Fibroblast of skin of left quadriceps (primary cell): ENCODE results near the gene PRMT7.

Experiments
- DNase-seq, 2 experiments: peaks; one replicate each; pipeline ENCODE4 v3.0.0-alpha.2; 2013; ENCODE audit warnings: low read depth in 2 of 2

PRMT7 gene

GRCh38 chr16:68300734-68301459, 9.9 kb upstream of the PRMT7 start:
- DNase-seq: no peak

GRCh38 chr16:68306633-68307032, 4.2 kb upstream of the PRMT7 start:
- DNase-seq: no peak

GRCh38 chr16:68309799-68310198, 1.0 kb upstream of the PRMT7 start:
- no peak for DNase-seq

GRCh38 chr16:68310437-68310773, 414 bp upstream of the PRMT7 start:
- no peak for DNase-seq

GRCh38 chr16:68313116-68313515, 2.3 kb downstream of the PRMT7 start:
- no peak for DNase-seq

- DNase-seq: no peak
These were observed 8.5 kb downstream of the PRMT7 start for GRCh38 chr16:68319185-68319908.

GRCh38 chr16:68324336-68324735, 13.5 kb downstream of the PRMT7 start:
- no peak for DNase-seq

- DNase-seq: no peak
These were observed 14.1 kb downstream of the PRMT7 start for GRCh38 chr16:68324780-68325357.

- DNase-seq: peak; percentile 50 to 53
These were observed 17.5 kb downstream of the PRMT7 start for GRCh38 chr16:68328151-68328859.

GRCh38 chr16:68328860-68329390, 18.1 kb downstream of the PRMT7 start:
- no peak for DNase-seq

GRCh38 chr16:68331879-68332410, 21.1 kb downstream of the PRMT7 start:
- no peak for DNase-seq

GRCh38 chr16:68332411-68333121, 21.7 kb downstream of the PRMT7 start:
- no peak for DNase-seq

- no peak for DNase-seq
These were observed 24.4 kb downstream of the PRMT7 start for GRCh38 chr16:68335175-68335574.

- no peak for DNase-seq
These were observed 27.7 kb downstream of the PRMT7 start for GRCh38 chr16:68338326-68339119.

- no peak for DNase-seq
These were observed 28.4 kb downstream of the PRMT7 start for GRCh38 chr16:68339214-68339613.

GRCh38 chr16:68342620-68343019, 31.8 kb downstream of the PRMT7 start:
- DNase-seq: no peak

- no peak for DNase-seq
These were observed 32.3 kb downstream of the PRMT7 start for GRCh38 chr16:68343137-68343536.

GRCh38 chr16:68344252-68344651, 33.4 kb downstream of the PRMT7 start:
- DNase-seq: no peak

GRCh38 chr16:68345351-68345810, 34.6 kb downstream of the PRMT7 start:
- DNase-seq: no peak

GRCh38 chr16:68345958-68346635, 35.3 kb downstream of the PRMT7 start:
- DNase-seq: no peak
